ENCODE results near the gene FLRT1.

The FLRT1 gene

GRCh38 chr11:64067230-64067993 lies 31.7 kb downstream of the FLRT1 start:
- DNase-seq (ENCODE audit: low read depth, low spot score) = no peak

- no peak for DNase-seq (ENCODE audit: low read depth, low spot score)
Observed at GRCh38 chr11:64068705-64069400, 33.1 kb downstream of the FLRT1 start.

DNA sequence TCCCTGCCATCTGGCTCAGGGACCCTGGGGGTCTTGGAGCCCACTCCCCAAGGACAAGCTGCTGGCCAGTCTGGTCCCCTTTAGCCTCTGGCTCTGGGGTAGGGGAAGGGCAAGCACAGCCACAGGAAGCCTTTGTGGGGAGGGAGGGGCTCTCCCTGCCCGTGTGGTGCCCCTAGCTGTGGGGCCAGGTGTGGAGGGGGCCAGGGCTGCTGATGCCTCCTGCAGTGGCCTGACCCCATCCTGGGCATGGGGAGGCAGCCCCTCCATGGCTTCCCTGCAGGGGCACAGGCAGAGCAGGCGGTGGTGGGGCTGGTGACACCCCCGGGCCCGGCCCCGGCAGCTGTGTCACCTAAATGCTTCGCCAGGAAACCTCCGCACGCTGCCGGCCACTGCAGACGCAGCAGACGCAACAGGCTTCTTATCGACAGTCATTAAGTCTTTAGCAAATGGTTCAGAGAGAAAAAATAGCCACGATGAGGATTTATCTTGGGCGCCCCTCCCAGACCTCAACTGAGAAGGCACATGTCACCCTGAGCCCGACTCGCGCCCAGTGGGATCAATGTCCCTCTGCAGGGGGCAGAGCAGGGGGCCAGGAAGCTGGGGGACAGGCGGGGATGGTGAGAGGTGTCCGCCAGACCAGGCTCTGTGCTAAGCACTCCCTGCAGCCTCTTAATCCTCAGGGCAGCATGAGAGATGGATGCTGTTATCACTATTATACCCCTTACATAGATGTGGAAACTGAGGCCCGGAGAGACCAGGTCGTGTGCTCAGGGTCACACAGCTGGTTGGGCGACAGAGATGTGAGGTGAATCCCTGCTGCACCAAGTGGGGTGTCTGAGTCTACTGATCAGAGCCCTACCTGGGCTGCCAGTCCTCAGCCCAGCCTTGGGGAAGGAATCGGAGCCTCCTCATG lies 33.9 kb downstream of the FLRT1 start:
- no peak for DNase-seq (ENCODE audit: low read depth, low spot score)

- DNase-seq (ENCODE audit: low read depth, low spot score) = no peak
Observed at GRCh38 chr11:64070314-64070681, 34.6 kb downstream of the FLRT1 start.

DNA sequence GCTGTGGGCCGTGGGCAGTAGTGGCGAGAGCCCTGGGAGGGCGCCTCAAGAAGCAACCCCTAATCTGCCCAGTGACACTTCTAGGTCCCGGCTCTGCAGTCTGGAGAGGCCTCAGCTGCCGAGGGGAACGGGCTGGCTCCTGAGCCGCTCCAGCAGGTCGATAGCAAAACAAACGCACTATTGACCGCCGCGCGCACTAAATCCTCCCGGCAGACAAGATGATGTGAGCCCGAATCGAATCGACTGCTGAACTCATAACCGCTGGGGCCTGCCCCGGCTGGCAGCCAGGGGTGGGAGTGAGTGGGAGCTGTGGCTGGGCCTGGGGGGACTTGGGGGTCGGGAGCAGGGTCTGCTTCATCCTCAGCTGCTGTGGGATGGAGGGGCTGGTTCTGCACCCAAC lies 36.1 kb downstream of the FLRT1 start:
- DNase-seq (ENCODE audit: low read depth, low spot score) = no peak

- no peak for DNase-seq (ENCODE audit: low read depth, low spot score)
Observed at GRCh38 chr11:64072403-64072802, 36.7 kb downstream of the FLRT1 start.

DNA sequence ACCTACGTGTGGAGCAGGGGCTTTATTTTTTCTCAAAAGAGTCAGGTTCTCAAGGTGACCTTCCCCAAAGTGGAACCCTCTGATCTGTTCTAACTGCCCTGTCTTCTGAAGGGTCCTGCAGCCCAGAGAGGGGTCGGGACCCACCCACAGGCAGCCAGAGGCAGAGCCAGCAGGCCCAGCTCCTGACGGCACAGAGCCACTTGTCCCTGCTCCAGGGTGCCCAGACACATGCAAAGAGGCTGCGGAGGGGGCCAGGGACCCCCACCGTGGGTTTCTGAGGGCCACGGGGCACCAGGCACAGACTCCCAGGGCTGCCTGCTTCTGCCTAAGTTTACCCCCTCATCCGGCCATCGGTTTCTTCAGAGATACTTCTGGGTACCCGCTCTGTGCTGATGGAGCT lies 37.1 kb downstream of the FLRT1 start:
- no peak for DNase-seq (ENCODE audit: low read depth, low spot score)

GRCh38 chr11:64073542-64073941 lies 37.8 kb downstream of the FLRT1 start:
- DNase-seq (ENCODE audit: low read depth, low spot score) = no peak

GRCh38 chr11:64074239-64074638 lies 38.5 kb downstream of the FLRT1 start:
- DNase-seq (ENCODE audit: low read depth, low spot score) = no peak

DNA sequence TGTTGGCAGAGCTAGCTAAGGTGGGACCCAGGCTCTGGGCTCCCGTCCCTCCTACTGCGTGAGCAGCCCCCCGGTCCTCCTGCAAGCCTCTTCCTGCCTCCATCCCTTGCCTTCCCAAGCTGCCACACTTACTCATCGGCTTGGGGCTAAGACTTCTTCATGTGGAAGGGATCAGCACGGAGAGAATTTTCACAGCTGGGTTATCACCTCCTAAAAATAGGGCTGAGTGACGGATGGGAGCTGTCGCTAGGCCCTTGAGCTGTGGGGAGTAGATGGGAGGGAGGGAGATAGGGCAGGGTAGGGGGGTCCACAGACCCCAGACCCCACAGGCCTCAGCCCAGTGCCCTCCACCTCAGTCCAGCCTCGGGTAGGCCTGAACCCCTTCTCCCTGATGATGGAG lies 41.0 kb downstream of the FLRT1 start:
- no peak for DNase-seq (ENCODE audit: low read depth, low spot score)

DNA sequence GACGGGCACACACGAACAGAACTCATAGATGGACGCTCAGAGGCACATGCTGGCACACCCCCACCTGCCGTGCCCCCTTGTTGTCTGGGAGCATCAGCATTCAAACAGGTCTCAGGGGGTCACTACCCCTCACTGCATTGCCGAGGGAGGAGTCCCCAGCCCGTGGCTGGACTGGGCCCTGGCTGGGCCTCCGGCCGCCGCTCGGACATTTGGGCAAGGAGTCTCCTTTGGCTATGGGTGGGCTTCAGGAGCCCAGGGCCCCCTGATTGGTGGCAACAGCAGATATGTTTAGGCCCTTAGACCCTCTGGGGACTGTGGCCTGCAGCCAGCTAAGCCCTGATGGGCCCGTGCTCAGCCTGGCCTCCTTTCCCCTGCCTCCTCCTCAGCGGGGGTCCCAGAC lies 41.9 kb downstream of the FLRT1 start:
- no peak for DNase-seq (ENCODE audit: low read depth, low spot score)

DNA sequence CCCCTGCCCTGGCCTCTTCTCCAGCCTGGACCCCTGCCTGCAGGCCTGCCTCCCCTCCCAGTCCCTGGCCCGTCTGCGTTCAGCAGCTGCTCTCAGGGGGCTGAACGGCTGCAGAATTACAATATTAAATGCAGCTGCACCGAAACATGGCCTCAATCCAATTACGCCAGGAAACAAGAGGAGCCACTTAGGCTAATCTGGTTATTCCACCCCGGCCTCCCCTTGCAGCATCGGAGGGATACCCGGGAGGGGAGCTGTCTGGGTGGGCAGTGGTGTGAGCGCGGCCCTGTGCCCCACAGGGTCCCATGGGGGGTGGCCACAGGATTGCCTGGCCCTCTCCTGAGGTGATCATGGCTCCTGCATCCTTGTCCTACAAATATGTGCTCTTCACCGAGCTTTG lies 42.6 kb downstream of the FLRT1 start:
- no peak for DNase-seq (ENCODE audit: low read depth, low spot score)

GRCh38 chr11:64078905-64079304 lies 43.2 kb downstream of the FLRT1 start:
- DNase-seq (ENCODE audit: low read depth, low spot score) = no peak

- DNase-seq (ENCODE audit: low read depth, low spot score) = no peak
Observed at GRCh38 chr11:64080390-64080789, 44.7 kb downstream of the FLRT1 start.

DNA sequence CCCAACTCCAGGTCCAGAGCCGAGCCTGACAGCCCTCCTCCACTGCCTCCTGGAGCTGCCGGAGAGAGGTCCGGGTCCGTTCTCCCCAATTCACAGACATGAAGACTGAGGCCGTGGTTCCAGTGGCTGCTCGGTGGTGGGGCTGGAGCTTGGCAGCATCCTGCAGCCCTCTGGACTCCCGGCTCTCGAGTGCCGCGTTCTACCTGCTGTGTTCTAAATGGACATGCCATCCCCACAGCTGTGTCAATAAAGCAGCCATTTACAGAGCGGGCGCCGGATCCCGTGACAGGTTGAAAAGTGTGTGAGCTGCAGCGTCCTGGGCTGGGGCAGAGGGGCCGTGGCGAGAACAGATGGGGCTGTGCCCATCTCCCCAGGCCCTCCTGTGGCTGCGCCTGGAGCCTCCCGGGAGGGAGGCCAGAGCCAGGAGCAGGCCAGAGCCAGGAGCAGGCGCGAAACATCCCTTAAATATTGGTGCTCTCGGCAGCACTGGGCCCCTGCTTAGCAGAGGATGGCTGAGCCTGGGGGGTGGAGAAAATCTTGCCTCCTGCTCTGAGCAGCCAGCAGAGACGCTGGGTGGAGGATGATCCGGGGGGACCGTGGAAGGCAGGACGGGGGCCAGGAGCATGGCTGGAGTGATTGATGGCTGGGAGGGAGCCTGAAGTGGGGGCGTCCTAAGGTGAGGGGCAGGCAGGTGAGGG lies 46.2 kb downstream of the FLRT1 start:
- DNase-seq (ENCODE audit: low read depth, low spot score) = no peak

GRCh38 chr11:64083398-64084080 lies 47.8 kb downstream of the FLRT1 start:
- DNase-seq (ENCODE audit: low read depth, low spot score) = no peak

DNA sequence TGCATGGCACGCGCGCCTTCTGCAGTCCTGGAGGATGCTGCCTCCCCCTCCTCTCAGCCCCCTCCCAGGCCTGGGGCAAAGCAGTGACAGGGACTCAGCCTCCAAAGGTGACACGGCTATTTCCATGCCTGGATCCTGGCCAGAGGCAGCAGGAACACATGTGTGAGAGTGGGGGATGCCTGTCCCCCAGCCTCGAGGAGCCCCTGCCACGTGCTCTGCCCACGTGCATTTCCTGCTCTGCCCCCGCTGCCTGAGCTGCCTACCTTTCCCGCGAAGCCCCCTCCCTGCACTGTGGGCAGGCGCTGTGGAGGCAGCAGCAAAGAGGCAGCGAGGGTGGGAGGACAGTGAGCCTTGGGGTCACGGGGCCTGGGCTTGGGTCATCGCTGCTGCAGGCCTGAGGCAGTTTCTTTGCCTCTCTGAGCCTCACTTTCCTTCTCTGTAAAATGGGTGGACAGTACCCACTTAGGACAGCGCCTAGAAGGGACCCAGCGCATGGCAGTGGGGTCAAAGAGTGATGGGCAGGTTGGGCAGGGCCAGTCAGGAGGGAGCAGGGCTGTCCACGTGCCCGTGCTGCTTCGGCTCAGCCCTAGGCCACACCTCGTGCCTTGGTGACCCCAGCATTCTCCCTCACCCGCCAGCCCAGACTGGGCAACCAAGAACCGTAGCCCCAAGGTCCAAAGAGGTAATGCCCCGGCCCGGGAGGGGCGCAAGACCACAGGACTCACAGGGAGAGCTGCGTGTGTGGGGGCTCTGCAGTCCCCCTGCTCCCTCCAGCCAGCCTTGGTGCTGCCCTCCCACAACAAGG lies 48.6 kb downstream of the FLRT1 start:
- DNase-seq (ENCODE audit: low read depth, low spot score) = no peak

DNA sequence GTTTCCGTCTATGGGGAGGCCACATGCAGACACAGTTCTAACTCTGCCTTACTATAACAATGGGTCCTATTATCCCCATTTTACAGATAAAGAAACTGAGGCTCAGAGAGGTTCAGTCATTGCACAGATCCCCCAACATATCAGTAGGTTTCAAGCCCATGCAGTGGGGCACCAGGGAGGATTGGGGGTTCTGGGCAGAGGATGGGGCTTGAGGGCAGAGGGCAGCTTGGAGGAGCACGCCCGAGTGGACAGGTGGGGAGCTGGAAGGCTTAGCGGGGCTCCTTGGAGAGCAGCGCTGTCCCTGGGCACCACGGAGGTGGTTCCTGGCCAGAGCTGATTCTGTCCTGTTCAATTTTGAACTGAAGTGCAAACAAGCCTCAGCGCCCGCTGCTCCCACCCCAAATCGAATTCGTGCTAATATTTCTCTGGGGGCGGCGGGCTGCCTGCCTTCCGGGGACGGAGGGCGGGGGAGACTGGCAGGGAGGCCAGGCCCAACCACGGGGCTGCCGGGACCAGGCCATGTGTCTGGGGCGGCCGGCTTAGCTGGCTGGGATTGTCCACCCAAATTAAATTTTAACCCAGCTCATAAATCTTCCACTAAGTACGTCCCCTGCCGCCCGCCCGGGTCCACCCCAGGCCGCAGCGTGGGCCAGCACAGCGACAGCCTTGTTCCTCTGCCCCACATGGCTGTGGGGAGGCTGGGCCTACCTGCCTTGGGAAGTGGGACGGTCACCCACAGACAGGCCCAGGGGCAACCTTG lies 49.4 kb downstream of the FLRT1 start:
- no peak for DNase-seq (ENCODE audit: low read depth, low spot score)
